Caki2 (cell line): ENCODE measurements around the gene CASP10. TPM values are rescaled to one million over a fixed set of nuclear protein-coding genes. Genes with fewer than 3 reads are reported as not detected.

ENCODE experiments used
- DNase-seq: peaks from one replicate; pipeline ENCODE4 v3.0.0-alpha.2; 2015; ENCODE audit warnings: low read depth
- in situ Hi-C: cut with HindIII; loops from 2 replicates; pipeline ENCODE4 v1.10.0; 2016; ENCODE audit warnings: low sequenced_read_pairs, low pct_unique_long_range_greater_than_20kb, mixed read lengths
- total RNA-seq: library from RNA; depleted of rRNA; stranded (reverse); fragments of >200 nt; shearing (Covaris generic); gene quantifications from 2 replicates; pipeline ENCODE4 v1.2.3, GENCODE V29; 2014; ENCODE audit warnings: low replicate concordance; rRNA removed

The CASP10 gene
- total RNA-seq, 1 experiment from 2014 or later, result 7.3 TPM

GRCh38 chr2:201264472-201265173, 81.7 kb downstream of the CASP10 start:
- in situ Hi-C loops, result no loop called here
- DNase-seq, result no peak

- in situ Hi-C loops, result no loop called here
- DNase-seq, result no peak
These were observed 83.7 kb downstream of the CASP10 start for GRCh38 chr2:201266629-201267028.

GRCh38 chr2:201267278-201268030, 84.5 kb downstream of the CASP10 start:
- no peak for DNase-seq
- in situ Hi-C loops, result no loop called here

- no peak for DNase-seq
- in situ Hi-C loops, result no loop called here
These were observed 86.8 kb downstream of the CASP10 start for GRCh38 chr2:201269764-201270163.

- no peak for DNase-seq
- in situ Hi-C loops, result no loop called here
These were observed 87.5 kb downstream of the CASP10 start for GRCh38 chr2:201270293-201271001.

GRCh38 chr2:201271917-201272316, 89.0 kb downstream of the CASP10 start:
- DNase-seq, result no peak
- in situ Hi-C loops, result no loop called here

- in situ Hi-C loops, result no loop called here
- DNase-seq, result no peak
These were observed 90.5 kb downstream of the CASP10 start for GRCh38 chr2:201273330-201273983.

GRCh38 chr2:201275069-201275468, 92.1 kb downstream of the CASP10 start:
- in situ Hi-C loops, result no loop called here

GRCh38 chr2:201275990-201276389, 93.0 kb downstream of the CASP10 start:
- DNase-seq, result no peak
- in situ Hi-C loops, result no loop called here

More at GRCh38 chr2:201275069-201275468, 92.1 kb downstream of the CASP10 start:
- DNase-seq, result no peak

- in situ Hi-C loops, result no loop called here
- DNase-seq, result no peak
These were observed 93.6 kb downstream of the CASP10 start for GRCh38 chr2:201276511-201276910.

Other genes with a start within 250 kb of the CASP10 start
- gene ORC2, start 219.5 kb upstream of the CASP10 start, total RNA-seq, result 12.9 and 20.9 TPM in 2 replicates
- 0.70 and 2.8 TPM in 2 replicates for gene HYCC2, start 111.5 kb upstream of the CASP10 start, total RNA-seq
- gene NDUFB3, start 111.1 kb upstream of the CASP10 start, total RNA-seq, result 210 and 256 TPM in 2 replicates
- 99.7 and 108 TPM in 2 replicates for gene CFLAR, start 67.0 kb upstream of the CASP10 start, total RNA-seq
- gene CASP8, start 77.4 kb downstream of the CASP10 start, total RNA-seq, result 52.0 and 58.7 TPM in 2 replicates
- 1.2 TPM in 1 of 2 replicates, not detected in the other for gene FLACC1, start 174.2 kb downstream of the CASP10 start, total RNA-seq